IMR-90 (cell line): ENCODE data around the gene ESRP2. TPM values are rescaled to one million over a fixed set of nuclear protein-coding genes. Genes with fewer than 3 reads are reported as not detected.
A peak's percentile ranks its signal among the peaks of the same experiment; 100 is the strongest.

Source experiments
- ATAC-seq: fragments of 200-7000 bp; cut with Tn5 transposase; 2 replicates; pipeline ENCODE4 v1.9.1; 2020; ENCODE audit warnings: low read depth, mild to moderate bottlenecking, moderate library complexity
- BruUV-seq: library from RNA; stranded (reverse); fragments of 400-500 nt; replicated peaks from 2 replicates; lab custom pipeline; 2021; lab: Mats Ljungman, UMichigan
- CTCF ChIA-PET: fragments of 300-600 bp; formaldehyde crosslinking; extraction: SDS; loops from one replicate; lab custom pipeline; 2021; ENCODE audit warnings: antibody characterized with exemption; lab: Yijun Ruan, JAX
- POLR2A ChIA-PET: fragments of 300-600 bp; sonication (Branson Sonifier 250); formaldehyde crosslinking; loops from one replicate; lab custom pipeline; 2022; ENCODE audit warnings: antibody characterized with exemption; ENCODE audit not compliant: unreplicated experiment; lab: Charles Lee
- DNase-seq: peaks from one replicate; pipeline ENCODE4 v3.0.0; 2013
- H2AFZ ChIP-seq: replicated peaks from 2 replicates; pipeline ENCODE3; 2013; ENCODE audit warnings: low read length, mild to moderate bottlenecking; ENCODE audit not compliant: poor library complexity
- H2AK5ac ChIP-seq: 2 replicates; pipeline ENCODE4 v1.6.1; 2013; ENCODE audit warnings: low read depth, low read length, inconsistent platforms
- H2AK9ac ChIP-seq: replicated peaks from 2 replicates; pipeline ENCODE3; 2013; ENCODE audit warnings: mild to moderate bottlenecking, low read depth, low read length, moderate library complexity; ENCODE audit not compliant: poor library complexity
- H2BK120ac ChIP-seq: 2 replicates; pipeline ENCODE4 v1.6.1; 2013; ENCODE audit warnings: low read depth, low read length, inconsistent platforms
- H2BK15ac ChIP-seq: 3 replicates; pipeline ENCODE4 v1.6.1; 2013; ENCODE audit warnings: low read depth, low read length, inconsistent platforms
- H2BK20ac ChIP-seq: 2 replicates; pipeline ENCODE4 v1.6.1; 2013; ENCODE audit warnings: low read depth, mild to moderate bottlenecking, inconsistent platforms, low read length, moderate library complexity
- H2BK5ac ChIP-seq: 2 replicates; pipeline ENCODE4 v1.6.1; 2013; ENCODE audit warnings: mild to moderate bottlenecking, low read depth, low read length, inconsistent platforms; ENCODE audit not compliant: poor library complexity, severe bottlenecking
- H3K14ac ChIP-seq: replicated peaks from 2 replicates; pipeline ENCODE4 v1.6.1; 2013; ENCODE audit warnings: low read depth, low read length, inconsistent platforms
- H3K18ac ChIP-seq: 2 replicates; pipeline ENCODE4 v1.6.1; 2013; ENCODE audit warnings: low read depth, low read length, control low read depth
- H3K23ac ChIP-seq: 2 replicates; pipeline ENCODE4 v1.6.1; 2013; ENCODE audit warnings: low read depth, low read length, inconsistent platforms
- H3K27ac ChIP-seq: 2 replicates; pipeline ENCODE4 v1.5.1; 2013; ENCODE audit warnings: mild to moderate bottlenecking, control low read depth, low read length; ENCODE audit not compliant: insufficient read depth
- H3K27me3 ChIP-seq: 2 replicates; pipeline ENCODE4 v1.6.1; 2013; ENCODE audit warnings: low read length; ENCODE audit not compliant: control insufficient read depth, insufficient read depth
- H3K36me3 ChIP-seq: 2 replicates; pipeline ENCODE4 v1.6.1; 2013; ENCODE audit warnings: low read length, mixed read lengths; ENCODE audit not compliant: control insufficient read depth, insufficient read depth
- H3K4ac ChIP-seq: 2 replicates; pipeline ENCODE4 v1.6.1; 2013; ENCODE audit warnings: low read depth, low read length, inconsistent platforms
- H3K4me1 ChIP-seq: 2 replicates; pipeline ENCODE4 v1.6.1; 2013; ENCODE audit warnings: low read length, mixed read lengths; ENCODE audit not compliant: control insufficient read depth, insufficient read depth
- H3K4me2 ChIP-seq: 2 replicates; pipeline ENCODE4 v1.6.1; 2013; ENCODE audit warnings: low read depth, mild to moderate bottlenecking, control low read depth, low read length, moderate library complexity
- H3K4me3 ChIP-seq: 2 replicates; pipeline ENCODE4 v1.5.1; 2013; ENCODE audit warnings: low read depth, mild to moderate bottlenecking, control low read depth, low read length, moderate library complexity; ENCODE audit not compliant: insufficient read depth
- H3K56ac ChIP-seq: 2 replicates; pipeline ENCODE4 v1.6.1; 2013; ENCODE audit warnings: low read length, inconsistent platforms; ENCODE audit not compliant: insufficient read depth; ENCODE audit errors: extremely low read depth
- H3K79me1 ChIP-seq, 2 experiments: 2 replicates each; pipeline ENCODE4 v1.6.1; 2013; ENCODE audit warnings: low read length in 2 of 2, inconsistent platforms in 1 of 2, low read depth in 1 of 2
- H3K9ac ChIP-seq: 2 replicates; pipeline ENCODE4 v1.6.1; 2013; ENCODE audit warnings: low read depth, low read length, control low read depth
- H3K9me1 ChIP-seq: 2 replicates; pipeline ENCODE4 v1.6.1; 2013; ENCODE audit warnings: low read length, inconsistent platforms; ENCODE audit not compliant: insufficient read depth
- H3K9me3 ChIP-seq: 2 replicates; pipeline ENCODE4 v1.6.1; 2013; ENCODE audit warnings: low read length; ENCODE audit not compliant: control insufficient read depth, insufficient read depth
- H4K20me1 ChIP-seq: 2 replicates; pipeline ENCODE4 v1.6.1; 2013; ENCODE audit warnings: low read length, inconsistent platforms; ENCODE audit not compliant: insufficient read depth
- H4K5ac ChIP-seq: 2 replicates; pipeline ENCODE4 v1.6.1; 2013; ENCODE audit warnings: mild to moderate bottlenecking, low read depth, low read length, control low read depth
- H4K8ac ChIP-seq, 2 experiments: 2 replicates each; pipeline ENCODE4 v1.6.1; 2013; ENCODE audit warnings: low read depth in 2 of 2, low read length in 2 of 2, control low read depth in 1 of 2, inconsistent platforms in 1 of 2
- H4K91ac ChIP-seq: 2 replicates; pipeline ENCODE4 v1.6.1; 2013; ENCODE audit warnings: low read depth, low read length, inconsistent platforms; ENCODE audit not compliant: insufficient read depth
- BHLHE40 ChIP-seq: fragments of 150-350 bp; IDR thresholded peaks from 2 replicates; pipeline ENCODE4 v1.6.1; 2016; ENCODE audit warnings: mild to moderate bottlenecking, low read depth, low read length
- CEBPB ChIP-seq: IDR thresholded peaks from 2 replicates; pipeline ENCODE4 v1.6.1; 2012; ENCODE audit warnings: low read depth, low read length, improper control_type of control experiment
- CHD1 ChIP-seq: IDR thresholded peaks from 2 replicates; pipeline ENCODE4 v1.6.1; 2012; ENCODE audit warnings: low read depth, low read length, improper control_type of control experiment
- FOS ChIP-seq: fragments of 150-350 bp; IDR thresholded peaks from 2 replicates; pipeline ENCODE4 v1.6.1; 2016; ENCODE audit warnings: low read depth, low read length
- MAFK ChIP-seq: IDR thresholded peaks from 2 replicates; pipeline ENCODE4 v1.6.1; 2012; ENCODE audit warnings: low read depth, low read length, improper control_type of control experiment
- MAZ ChIP-seq: IDR thresholded peaks from 2 replicates; pipeline ENCODE4 v1.6.1; 2012; ENCODE audit warnings: low read depth, mild to moderate bottlenecking, low read length, improper control_type of control experiment, moderate library complexity, borderline replicate concordance
- MXI1 ChIP-seq: IDR thresholded peaks from 2 replicates; pipeline ENCODE4 v1.6.1; 2012; ENCODE audit warnings: low read depth, mild to moderate bottlenecking, low read length, moderate library complexity, borderline replicate concordance
- NFE2L2 ChIP-seq: fragments of 150-350 bp; IDR thresholded peaks from 2 replicates; pipeline ENCODE4 v1.6.1; 2016; ENCODE audit warnings: low read depth, mild to moderate bottlenecking, low read length
- POLR2A ChIP-seq: IDR thresholded peaks from 2 replicates; pipeline ENCODE4 v1.6.1; 2012; ENCODE audit warnings: mild to moderate bottlenecking, low read depth, low read length
- RAD21 ChIP-seq: IDR thresholded peaks from 2 replicates; pipeline ENCODE4 v1.6.1; 2012; ENCODE audit warnings: low read length, improper control_type of control experiment
- RCOR1 ChIP-seq: IDR thresholded peaks from 2 replicates; pipeline ENCODE4 v1.6.1; 2012; ENCODE audit warnings: mild to moderate bottlenecking, low read length, improper control_type of control experiment; ENCODE audit not compliant: insufficient replicate concordance
- RFX5 ChIP-seq: IDR thresholded peaks from 2 replicates; pipeline ENCODE4 v1.8.0; 2012; ENCODE audit warnings: low read depth, mild to moderate bottlenecking, low read length, moderate library complexity
- WGBS, 2 experiments: methylation state at CpG; one replicate each; pipeline versions ENCODE4 v1.1.5 to v1.1.7; 2013; ENCODE audit warnings: missing lambda C conversion rate in 2 of 2; ENCODE audit not compliant: insufficient read length in 1 of 2; ENCODE audit errors: extremely low coverage in 2 of 2; 5-methylcytosine and 5-hydroxymethylcytosine counted together
- dilution Hi-C: fragments of 300-500 bp; cut with HindIII; formaldehyde crosslinking; loops from one replicate; pipeline ENCODE4 v1.14.3; 2018; ENCODE audit warnings: low sequenced_read_pairs; ENCODE audit not compliant: unreplicated experiment
- in situ Hi-C: fragments of 300-500 bp; cut with MboI; formaldehyde crosslinking; loops from 3 replicates; pipeline ENCODE4 v1.14.3; 2019; ENCODE audit warnings: low sequenced_read_pairs, inconsistent platforms, mixed read lengths
- intact Hi-C: fragments of 100-400 bp; cut with micrococcal nuclease; formaldehyde crosslinking; loops from 2 replicates; pipeline ENCODE4 v1.10.0; 2022
- polyA plus RNA-seq, 3 experiments: library from polyadenylated mRNA; depleted of rRNA; stranded (reverse); fragments of >200 nt; gene quantifications; 2 replicates each; pipeline ENCODE4 v1.2.3, GENCODE V29; 2012; ENCODE audit warnings: low replicate concordance in 1 of 3
- total RNA-seq: library from RNA; depleted of rRNA; stranded (reverse); fragments of >200 nt; gene quantifications from 2 replicates; pipeline ENCODE4 v1.2.3, GENCODE V29; 2012
- TF ChIP-seq, protein P1 (sequence below): fragments of 150-350 bp; IDR thresholded peaks from 2 replicates; pipeline ENCODE4 v1.6.1; 2016; ENCODE audit warnings: low read depth, mild to moderate bottlenecking, low read length, moderate library complexity, borderline replicate concordance
- TF ChIP-seq, protein P2 (sequence below): conservative IDR thresholded peaks from 2 replicates; pipeline ENCODE4 v1.5.1; 2012; ENCODE audit warnings: mild to moderate bottlenecking, low read depth, low read length, improper control_type of control experiment
- TF ChIP-seq, protein P3 (sequence below): fragments of 150-350 bp; IDR thresholded peaks from 2 replicates; pipeline ENCODE4 v1.6.1; 2017; ENCODE audit warnings: mild to moderate bottlenecking, antibody characterized with exemption, low read length, low read depth

Gene ESRP2
- total and polyA plus RNA-seq, 2 of the 4 experiments (the other 2 are of a cell fraction), result 0.07 TPM; not detected in 1

DNA sequence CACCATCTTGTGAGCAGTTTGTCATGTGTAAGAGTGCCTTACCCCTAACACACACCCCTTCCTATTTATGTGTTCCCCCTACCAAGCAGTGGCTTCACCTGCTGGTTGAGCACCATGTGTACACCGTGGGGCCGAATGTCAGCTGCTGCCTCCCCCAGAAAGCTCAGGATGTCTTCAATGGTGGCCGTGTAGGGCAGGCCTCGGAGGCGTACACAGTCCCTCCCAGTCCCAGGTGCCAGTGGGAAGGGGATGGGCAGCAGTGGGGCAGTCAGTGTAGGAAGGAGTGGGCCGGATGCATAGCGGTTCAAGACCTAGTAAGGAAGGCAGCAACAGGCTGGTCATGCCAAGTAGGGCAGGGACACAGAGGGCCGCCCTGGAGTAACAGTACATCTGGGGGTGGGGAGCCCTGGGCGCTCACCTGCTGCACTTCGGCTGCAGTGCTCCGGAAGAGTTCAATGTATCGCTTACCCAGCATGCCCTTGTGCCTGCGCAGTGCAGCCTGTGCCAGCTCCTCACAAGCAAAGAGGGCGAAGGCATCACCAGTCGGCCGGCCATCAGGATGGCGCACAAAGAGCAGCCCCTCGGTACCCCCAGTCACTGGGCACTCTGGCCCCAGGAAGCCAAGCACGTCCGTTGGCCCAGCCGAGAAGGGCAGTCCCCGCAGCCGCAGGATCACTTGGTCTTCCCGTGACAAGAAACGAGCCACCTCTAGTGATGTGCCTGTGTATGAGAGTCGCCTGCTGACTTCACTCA is 4.4 kb downstream of the ESRP2 start:
- dilution Hi-C loops (no loop called here), intact Hi-C loops (no loop called here), in situ Hi-C loops (no loop called here)
- no peak for ATAC-seq
- no peak overlapping the region for H3K9ac ChIP-seq
- 0 out of 2 replicates have a peak, but pooled peaks cover 3% of the 10 kb centered on the region for H4K20me1 ChIP-seq
- ChIA-PET POLR2A (no interaction called here), CTCF (no interaction called here)
- no peak overlapping the region for H3K18ac ChIP-seq
- no peak overlapping the region for H3K27ac ChIP-seq
- no peak overlapping the region for H3K4ac ChIP-seq
- H3K4me3 ChIP-seq, result no peak overlapping the region
- no peak overlapping the region for H3K14ac ChIP-seq
- H2AK5ac ChIP-seq, result no peak overlapping the region
- 90% methylated on average over 11 of the region's 26 CpGs; no CpG with 5 or more reads in 1 of the 2 experiments for WGBS, 2 experiments
- no peak overlapping the region for H2BK15ac ChIP-seq
- H3K23ac ChIP-seq, result no peak overlapping the region
- no peak overlapping the region for H3K4me2 ChIP-seq
- no peak overlapping the region for H3K56ac ChIP-seq
- BruUV-seq, result no TSS peak
- H3K79me1 ChIP-seq, result peaks cover 0 to 7% of the 10 kb centered on the region in 2 experiments; a peak in 1 of 4 replicates
- no peak overlapping the region for H2AFZ ChIP-seq
- no peak overlapping the region for H4K91ac ChIP-seq
- H3K4me1 ChIP-seq, result peaks cover 5% of the 10 kb centered on the region
- no peak overlapping the region for H4K8ac ChIP-seq
- H3K36me3 ChIP-seq, result peaks cover 6% of the 10 kb centered on the region
- no peaks in the 10 kb centered on the region for H3K27me3 ChIP-seq
- H3K9me3 ChIP-seq, result no peaks in the 10 kb centered on the region
- no peak overlapping the region for H2BK20ac ChIP-seq
- no peak overlapping the region for H2BK120ac ChIP-seq
- peak overlapping the region; percentile 52 for H2AK9ac ChIP-seq
- no peak overlapping the region for H2BK5ac ChIP-seq
- H3K9me1 ChIP-seq, result peaks cover 4% of the 10 kb centered on the region
- no peak overlapping the region for H4K5ac ChIP-seq
- DNase-seq, result no peak
- TF ChIP-seq BHLHE40, result no peak
- no peak for TF ChIP-seq MXI1
- no peak for TF ChIP-seq NFE2L2
- TF ChIP-seq CHD1, result no peak
- no peak for TF ChIP-seq MAFK
- TF ChIP-seq MAZ, result no peak
- TF ChIP-seq RCOR1, result no peak
- TF ChIP-seq, protein P1, sequence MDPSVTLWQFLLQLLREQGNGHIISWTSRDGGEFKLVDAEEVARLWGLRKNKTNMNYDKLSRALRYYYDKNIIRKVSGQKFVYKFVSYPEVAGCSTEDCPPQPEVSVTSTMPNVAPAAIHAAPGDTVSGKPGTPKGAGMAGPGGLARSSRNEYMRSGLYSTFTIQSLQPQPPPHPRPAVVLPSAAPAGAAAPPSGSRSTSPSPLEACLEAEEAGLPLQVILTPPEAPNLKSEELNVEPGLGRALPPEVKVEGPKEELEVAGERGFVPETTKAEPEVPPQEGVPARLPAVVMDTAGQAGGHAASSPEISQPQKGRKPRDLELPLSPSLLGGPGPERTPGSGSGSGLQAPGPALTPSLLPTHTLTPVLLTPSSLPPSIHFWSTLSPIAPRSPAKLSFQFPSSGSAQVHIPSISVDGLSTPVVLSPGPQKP, result no peak
- no peak for TF ChIP-seq CEBPB
- TF ChIP-seq, protein P2, sequence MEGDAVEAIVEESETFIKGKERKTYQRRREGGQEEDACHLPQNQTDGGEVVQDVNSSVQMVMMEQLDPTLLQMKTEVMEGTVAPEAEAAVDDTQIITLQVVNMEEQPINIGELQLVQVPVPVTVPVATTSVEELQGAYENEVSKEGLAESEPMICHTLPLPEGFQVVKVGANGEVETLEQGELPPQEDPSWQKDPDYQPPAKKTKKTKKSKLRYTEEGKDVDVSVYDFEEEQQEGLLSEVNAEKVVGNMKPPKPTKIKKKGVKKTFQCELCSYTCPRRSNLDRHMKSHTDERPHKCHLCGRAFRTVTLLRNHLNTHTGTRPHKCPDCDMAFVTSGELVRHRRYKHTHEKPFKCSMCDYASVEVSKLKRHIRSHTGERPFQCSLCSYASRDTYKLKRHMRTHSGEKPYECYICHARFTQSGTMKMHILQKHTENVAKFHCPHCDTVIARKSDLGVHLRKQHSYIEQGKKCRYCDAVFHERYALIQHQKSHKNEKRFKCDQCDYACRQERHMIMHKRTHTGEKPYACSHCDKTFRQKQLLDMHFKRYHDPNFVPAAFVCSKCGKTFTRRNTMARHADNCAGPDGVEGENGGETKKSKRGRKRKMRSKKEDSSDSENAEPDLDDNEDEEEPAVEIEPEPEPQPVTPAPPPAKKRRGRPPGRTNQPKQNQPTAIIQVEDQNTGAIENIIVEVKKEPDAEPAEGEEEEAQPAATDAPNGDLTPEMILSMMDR, result no peak
- no peak for TF ChIP-seq POLR2A
- TF ChIP-seq FOS, result no peak
- TF ChIP-seq RAD21, result no peak
- TF ChIP-seq, protein P3, sequence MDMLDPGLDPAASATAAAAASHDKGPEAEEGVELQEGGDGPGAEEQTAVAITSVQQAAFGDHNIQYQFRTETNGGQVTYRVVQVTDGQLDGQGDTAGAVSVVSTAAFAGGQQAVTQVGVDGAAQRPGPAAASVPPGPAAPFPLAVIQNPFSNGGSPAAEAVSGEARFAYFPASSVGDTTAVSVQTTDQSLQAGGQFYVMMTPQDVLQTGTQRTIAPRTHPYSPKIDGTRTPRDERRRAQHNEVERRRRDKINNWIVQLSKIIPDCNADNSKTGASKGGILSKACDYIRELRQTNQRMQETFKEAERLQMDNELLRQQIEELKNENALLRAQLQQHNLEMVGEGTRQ, result no peak
- no peak for TF ChIP-seq RFX5
